CD4-positive, alpha-beta T cell treated with Interleukin-4 for 1 hour (primary cell): ENCODE results near the gene TSPAN17.
"Not testable (repeated sequence)": the region's sequence is repeated elsewhere in the genome, so short reads cannot be mapped to it uniquely, and the experiment has no call there.

Source experiments
- DNase-seq, 2 donors: peaks; one replicate each; pipeline ENCODE4 v3.0.0-alpha.2; 2020 to 2022

TSPAN17 gene

DNA sequence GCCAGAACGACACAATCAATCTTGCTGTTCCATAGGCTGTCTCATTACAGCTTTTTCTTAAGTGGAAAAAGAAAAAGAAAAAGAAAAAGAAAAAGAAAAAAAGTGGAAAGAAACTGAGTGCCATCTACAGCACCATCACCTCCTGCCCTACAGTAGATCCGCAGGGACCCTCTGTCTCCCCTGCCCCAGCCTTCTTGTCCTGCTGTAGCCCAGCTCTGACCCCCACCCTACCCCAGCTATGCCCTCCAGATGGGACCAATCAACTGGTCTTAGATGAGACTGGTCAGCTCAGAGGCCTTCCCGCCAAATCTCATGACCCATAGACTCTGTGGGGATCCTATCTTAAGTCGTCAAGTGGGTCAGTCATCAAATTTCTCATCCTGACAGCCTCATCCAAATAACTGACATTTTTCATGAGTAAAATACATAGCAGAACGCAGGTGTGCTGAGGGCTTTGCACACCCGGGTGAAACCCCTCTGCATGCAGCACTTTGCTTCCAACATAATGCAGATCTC, 34.8 kb downstream of the TSPAN17 start:
- no peak for DNase-seq

DNA sequence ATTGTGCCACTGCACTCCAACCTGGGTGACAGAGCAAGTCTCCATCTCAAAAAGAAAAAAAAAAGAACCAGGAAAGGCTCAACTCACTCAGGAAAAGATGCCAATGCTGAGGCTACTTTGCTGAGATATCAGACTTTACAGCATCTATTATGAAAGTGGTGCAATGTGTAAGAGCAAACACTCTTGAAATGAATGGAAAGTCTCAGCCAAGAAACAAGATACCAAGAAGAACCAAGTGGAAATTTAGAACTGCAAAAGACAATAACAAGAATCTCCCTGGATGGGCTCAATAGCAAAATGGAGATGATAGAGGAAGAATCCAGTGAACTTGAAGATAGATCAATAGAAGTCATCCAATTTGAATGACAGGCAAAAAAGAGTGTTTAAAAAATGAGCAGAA, 37.7 kb downstream of the TSPAN17 start:
- no peak for DNase-seq

DNA sequence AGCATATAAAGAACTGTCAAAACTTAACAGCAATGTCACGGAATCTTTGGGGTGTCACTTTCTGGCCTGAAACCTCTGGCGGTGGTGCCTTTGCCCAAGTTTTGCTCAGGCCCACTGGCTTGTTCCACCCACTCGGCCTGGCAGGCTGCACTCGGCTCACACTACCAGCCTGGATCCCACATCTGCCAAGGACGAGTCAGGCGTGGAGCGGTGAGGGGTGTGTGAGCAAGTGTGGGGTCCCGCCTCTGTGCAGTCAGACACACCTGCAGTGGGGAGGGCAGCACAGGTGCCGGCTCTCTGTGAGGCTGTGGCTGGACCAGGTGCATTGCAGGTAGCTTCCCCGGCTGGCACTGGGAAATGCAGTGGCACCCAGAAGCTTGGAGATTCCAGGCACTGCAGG, 40.0 kb downstream of the TSPAN17 start:
- no peak for DNase-seq

DNA sequence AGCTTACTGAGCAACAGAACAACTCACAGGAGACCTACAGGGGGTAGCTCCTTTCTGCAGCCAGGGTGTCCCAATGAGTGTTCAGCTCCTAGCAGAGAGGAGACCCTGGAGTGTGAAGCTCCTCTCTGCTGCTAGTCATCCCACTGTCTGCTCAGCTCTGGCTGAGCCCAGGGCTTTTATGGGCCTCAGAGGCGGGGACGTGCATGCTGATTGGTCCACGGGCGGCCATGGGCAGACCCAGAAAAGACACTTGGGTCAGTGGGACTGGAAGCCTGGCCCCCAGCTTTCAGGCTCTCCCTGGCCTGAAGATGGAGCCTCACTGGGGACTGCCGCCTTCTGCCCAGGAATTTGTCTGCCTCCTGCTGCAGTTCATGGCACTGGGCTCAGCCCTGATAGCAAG, 40.6 kb downstream of the TSPAN17 start:
- no peak for DNase-seq

DNA sequence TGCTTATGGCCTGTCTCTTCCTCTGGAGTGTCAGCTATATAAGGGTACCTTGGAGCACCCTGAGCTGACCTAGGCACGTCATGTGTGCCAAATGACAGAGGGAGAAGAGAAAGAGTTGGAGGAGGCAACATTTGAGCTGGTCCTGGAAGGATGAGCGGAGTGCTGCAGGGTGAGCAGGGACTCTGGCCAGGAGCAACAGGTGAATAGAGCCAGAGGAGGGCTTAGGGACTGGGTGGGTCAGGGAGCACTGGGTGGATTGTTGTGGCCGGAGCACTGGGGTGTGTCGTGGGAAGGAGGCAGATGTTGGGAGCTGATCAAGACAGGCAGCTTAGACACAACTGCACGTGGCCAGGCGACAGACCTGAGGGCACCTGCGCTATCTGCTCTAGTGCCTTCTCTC, 43.6 kb downstream of the TSPAN17 start:
- DNase-seq, result no peak

- no peak for DNase-seq
Observed at GRCh38 chr5:176691524-176691923, 44.2 kb downstream of the TSPAN17 start.

GRCh38 chr5:176692326-176692725, 45.0 kb downstream of the TSPAN17 start:
- no peak for DNase-seq

- no peak for DNase-seq
Observed at GRCh38 chr5:176692839-176693476, 45.7 kb downstream of the TSPAN17 start.

DNA sequence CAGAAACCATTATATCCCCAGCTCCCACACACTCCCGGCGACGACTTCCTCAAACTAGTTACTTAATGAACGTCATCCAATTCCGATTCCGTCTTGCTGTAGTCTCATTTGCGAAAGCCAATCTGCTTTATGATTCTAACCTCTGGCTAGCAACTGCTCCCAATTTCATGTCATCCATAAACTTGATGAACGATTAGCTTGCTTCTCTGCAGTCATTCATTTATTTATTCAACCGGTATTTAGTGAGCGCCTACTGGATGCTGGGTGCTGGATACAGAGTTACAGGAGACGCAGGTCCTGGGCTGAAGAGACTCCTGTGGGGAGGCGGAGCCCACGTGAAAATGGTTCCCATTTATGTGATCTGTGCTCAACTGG, 46.2 kb downstream of the TSPAN17 start:
- no peak for DNase-seq

DNA sequence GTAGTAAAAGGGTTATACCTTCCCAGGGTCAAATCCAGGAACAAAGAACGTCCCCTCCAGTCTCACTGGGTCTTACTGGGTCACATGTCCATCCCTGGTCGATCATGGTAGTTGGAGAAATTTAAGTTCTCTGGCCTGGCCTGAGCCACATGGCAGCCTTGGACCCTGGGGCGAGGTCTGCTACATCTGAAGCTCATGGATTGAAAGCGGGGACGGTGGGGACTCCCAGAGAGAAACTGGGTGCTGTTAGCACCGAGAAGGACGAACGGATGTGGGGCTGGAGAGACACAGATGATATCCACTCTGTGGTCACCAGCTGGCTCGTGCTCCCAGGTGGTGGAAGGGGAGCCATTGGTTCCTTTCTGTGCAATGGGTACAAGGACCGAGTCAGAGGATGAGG, 46.9 kb downstream of the TSPAN17 start:
- DNase-seq, result no peak

DNA sequence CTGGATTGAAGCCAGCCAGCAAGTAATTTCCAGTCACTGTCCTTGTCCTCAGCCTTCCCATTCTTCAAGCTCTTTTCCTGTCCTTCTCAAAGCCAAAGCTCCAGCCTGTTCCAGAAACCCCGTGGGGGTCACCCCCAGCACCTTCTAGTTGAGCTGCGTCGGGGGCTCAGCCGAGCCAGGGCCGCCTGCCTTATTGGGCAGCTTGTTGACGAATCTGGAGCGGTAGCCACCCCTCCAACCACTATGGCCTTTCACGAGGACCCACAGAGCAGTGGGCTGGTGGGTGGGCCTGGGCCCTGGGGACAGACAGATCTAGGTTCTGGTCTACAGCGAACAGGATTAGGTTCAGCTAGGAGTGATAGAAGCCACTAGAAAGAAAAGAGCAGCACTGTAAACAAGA, 47.3 kb downstream of the TSPAN17 start:
- no peak for DNase-seq

DNA sequence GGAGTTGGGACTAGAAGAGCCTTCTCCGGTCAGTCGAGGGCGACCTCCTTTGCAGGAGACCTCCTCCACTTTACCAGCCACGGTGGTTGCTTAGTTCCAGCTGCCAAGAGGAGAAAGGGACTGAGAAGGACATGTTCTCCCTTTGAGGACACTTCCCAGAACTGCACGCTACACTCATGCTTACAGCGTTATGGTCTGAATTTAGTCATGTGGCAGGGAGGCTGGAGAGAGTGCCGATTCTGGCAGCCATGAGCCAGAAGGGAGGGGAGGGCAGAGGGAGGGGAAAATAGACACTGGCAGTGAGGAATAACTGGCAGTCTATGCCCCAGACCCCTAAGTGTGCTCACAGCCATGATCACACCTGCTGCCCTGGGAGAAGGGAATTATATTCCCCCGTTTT, 47.8 kb downstream of the TSPAN17 start:
- DNase-seq, result no peak

DNA sequence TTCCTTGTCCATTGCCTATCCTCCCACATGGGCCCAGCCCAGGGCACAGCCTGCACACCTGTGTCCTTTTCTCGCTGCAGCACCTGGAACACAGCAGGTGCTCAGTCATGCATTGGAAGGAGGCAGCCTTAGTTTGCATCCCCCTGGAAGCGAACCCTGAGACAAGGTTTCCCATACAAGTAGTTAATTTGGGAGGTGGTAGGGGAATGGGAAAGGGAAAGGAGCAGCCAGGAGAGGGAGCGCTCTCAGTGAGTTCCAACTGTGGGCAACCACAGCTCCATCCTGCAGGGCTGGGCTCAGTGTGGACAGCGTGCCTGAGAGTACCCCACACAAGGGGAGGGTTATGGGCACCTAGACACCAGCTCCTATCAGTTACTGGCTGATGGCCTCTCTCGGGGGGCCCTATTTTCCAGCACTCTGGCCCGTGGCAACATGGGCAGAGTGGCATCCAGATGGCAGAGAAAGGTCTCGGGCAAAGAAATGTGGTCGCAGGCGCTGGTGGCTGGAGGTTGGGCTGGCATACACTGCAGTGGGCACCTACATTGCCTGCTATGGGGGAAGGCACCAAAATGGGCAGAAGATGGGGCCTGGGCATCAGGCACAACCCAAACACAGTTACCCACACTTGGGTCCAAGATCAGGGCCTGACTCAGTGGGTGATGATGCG, 50.1 kb downstream of the TSPAN17 start:
- no peak for DNase-seq

GRCh38 chr5:176697934-176698538, 50.8 kb downstream of the TSPAN17 start:
- no peak for DNase-seq

- DNase-seq, result not testable (repeated sequence)
Observed at GRCh38 chr5:176699446-176699845, 52.2 kb downstream of the TSPAN17 start.

- no peak for DNase-seq
Observed at GRCh38 chr5:176700239-176700847, 53.1 kb downstream of the TSPAN17 start.

- no peak for DNase-seq
Observed at GRCh38 chr5:176702671-176703641, 55.7 kb downstream of the TSPAN17 start.

GRCh38 chr5:176703857-176704256, 56.6 kb downstream of the TSPAN17 start:
- DNase-seq, result no peak

GRCh38 chr5:176704355-176704754, 57.1 kb downstream of the TSPAN17 start:
- DNase-seq, result no peak

- DNase-seq, result no peak
Observed at GRCh38 chr5:176704817-176705216, 57.5 kb downstream of the TSPAN17 start.
